MM.1S (cell line): ENCODE data around the gene RNGTT.

ENCODE experiments used
- DNase-seq: peaks from one replicate; pipeline ENCODE4 v3.0.0-alpha.2; 2015
- H2AFZ ChIP-seq: fragments of 300-600 bp; sonication (generic); 2 replicates; pipeline ENCODE4 v1.6.0; 2016; ENCODE audit warnings: antibody characterized with exemption, low read length
- H3F3A ChIP-seq: fragments of 300-600 bp; sonication (generic); 2 replicates; pipeline ENCODE4 v1.6.1; 2016; ENCODE audit warnings: mild to moderate bottlenecking, antibody characterized with exemption, low read length, moderate library complexity, mixed read lengths; ENCODE audit not compliant: insufficient read depth
- H3K27ac ChIP-seq: fragments of 300-600 bp; sonication (generic); 2 replicates; pipeline ENCODE4 v1.5.1; 2016; ENCODE audit warnings: mild to moderate bottlenecking, low read length
- H3K27me3 ChIP-seq: fragments of 300-600 bp; sonication (generic); replicated peaks from 2 replicates; pipeline ENCODE4 v1.6.0; 2016; ENCODE audit warnings: low read length; ENCODE audit not compliant: insufficient read depth
- H3K36me3 ChIP-seq: fragments of 300-600 bp; sonication (generic); replicated peaks from 2 replicates; pipeline ENCODE4 v1.6.1; 2016; ENCODE audit warnings: mild to moderate bottlenecking, low read length, mixed read lengths; ENCODE audit not compliant: insufficient read depth
- H3K4me1 ChIP-seq: fragments of 300-600 bp; sonication (generic); 2 replicates; pipeline ENCODE4 v1.6.1; 2016; ENCODE audit warnings: low read length, mixed read lengths
- H3K4me2 ChIP-seq: fragments of 300-600 bp; sonication (generic); 2 replicates; pipeline ENCODE4 v1.6.0; 2016; ENCODE audit warnings: low read depth, low read length
- H3K4me3 ChIP-seq: fragments of 300-600 bp; sonication (generic); 2 replicates; pipeline ENCODE4 v1.5.1; 2016; ENCODE audit warnings: low read length, mixed read lengths
- H3K79me2 ChIP-seq: fragments of 300-600 bp; sonication (generic); 2 replicates; pipeline ENCODE4 v1.6.1; 2016; ENCODE audit warnings: mixed run types, low read length, mixed read lengths
- H3K9ac ChIP-seq: fragments of 300-600 bp; sonication (generic); 2 replicates; pipeline ENCODE4 v1.6.1; 2016; ENCODE audit warnings: low read length, mixed read lengths
- H3K9me2 ChIP-seq: fragments of 300-600 bp; sonication (generic); replicated peaks from 2 replicates; pipeline ENCODE4 v1.6.1; 2016; ENCODE audit warnings: mild to moderate bottlenecking, low read length, mixed read lengths; ENCODE audit not compliant: insufficient read depth
- H3K9me3 ChIP-seq: fragments of 300-600 bp; sonication (generic); replicated peaks from 2 replicates; pipeline ENCODE4 v1.6.1; 2016; ENCODE audit warnings: mild to moderate bottlenecking, low read length, mixed read lengths; ENCODE audit not compliant: insufficient read depth
- H4K20me1 ChIP-seq: fragments of 300-600 bp; sonication (generic); 2 replicates; pipeline ENCODE4 v1.6.1; 2016; ENCODE audit warnings: mild to moderate bottlenecking, low read length, moderate library complexity, mixed read lengths; ENCODE audit not compliant: insufficient read depth
- CTCF ChIP-seq: fragments of 300-600 bp; sonication (generic); IDR thresholded peaks from 2 replicates; pipeline ENCODE4 v1.5.1; 2016; ENCODE audit warnings: antibody characterized with exemption, low read length, mixed read lengths
- EZH2 ChIP-seq: fragments of 300-600 bp; sonication (generic); optimal IDR thresholded peaks from 2 replicates; pipeline ENCODE3; 2017; ENCODE audit warnings: low read depth, mild to moderate bottlenecking, antibody characterized with exemption, low read length, mixed read lengths
- EZH2phosphoT487 ChIP-seq: fragments of 300-600 bp; sonication (generic); IDR thresholded peaks from 2 replicates; pipeline ENCODE4 v1.6.1; 2018; ENCODE audit warnings: antibody characterized with exemption, low read length

RNGTT gene

DNA sequence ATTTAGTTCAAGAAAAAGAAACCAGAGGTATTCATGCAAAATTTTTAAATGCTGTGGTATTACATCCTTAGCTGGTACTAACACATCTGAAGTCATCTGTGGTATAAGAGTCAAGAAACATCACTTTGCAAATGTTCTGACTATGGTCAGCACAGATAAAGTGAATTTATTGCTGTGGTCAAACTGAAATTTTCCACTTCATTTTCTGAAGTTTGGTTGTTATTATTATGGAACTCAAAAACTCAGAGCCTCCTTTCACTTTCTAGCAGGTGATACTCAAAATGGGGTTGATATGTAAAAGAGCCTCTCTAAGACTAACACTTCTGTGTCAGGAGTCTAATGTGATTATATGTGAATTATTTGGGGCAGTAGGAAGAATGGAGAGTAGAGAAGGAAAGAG is 257.8 kb downstream of the RNGTT start:
- no peaks in the 10 kb centered on the region for H3K79me2 ChIP-seq
- no peak overlapping the region for H3K4me3 ChIP-seq
- 0 out of 2 replicates have a peak, but pooled peaks cover 4% of the 10 kb centered on the region for H3K4me1 ChIP-seq
- H3F3A ChIP-seq = no peaks in the 10 kb centered on the region; the same call in 1 of the 2 replicates
- H4K20me1 ChIP-seq = no peaks in the 10 kb centered on the region
- no peaks in the 10 kb centered on the region for H3K36me3 ChIP-seq
- TF ChIP-seq CTCF (no peak), EZH2 (no peak), EZH2phosphoT487 (no peak)
- peak; percentile 26 for DNase-seq
- no peaks in the 10 kb centered on the region for H3K27me3 ChIP-seq
- H3K9me3 ChIP-seq = no peaks in the 10 kb centered on the region
- H3K27ac ChIP-seq = no peak overlapping the region
- no peak overlapping the region for H3K4me2 ChIP-seq
- H2AFZ ChIP-seq = no peak overlapping the region
- H3K9ac ChIP-seq = no peak overlapping the region
- H3K9me2 ChIP-seq = no peaks in the 10 kb centered on the region

DNA sequence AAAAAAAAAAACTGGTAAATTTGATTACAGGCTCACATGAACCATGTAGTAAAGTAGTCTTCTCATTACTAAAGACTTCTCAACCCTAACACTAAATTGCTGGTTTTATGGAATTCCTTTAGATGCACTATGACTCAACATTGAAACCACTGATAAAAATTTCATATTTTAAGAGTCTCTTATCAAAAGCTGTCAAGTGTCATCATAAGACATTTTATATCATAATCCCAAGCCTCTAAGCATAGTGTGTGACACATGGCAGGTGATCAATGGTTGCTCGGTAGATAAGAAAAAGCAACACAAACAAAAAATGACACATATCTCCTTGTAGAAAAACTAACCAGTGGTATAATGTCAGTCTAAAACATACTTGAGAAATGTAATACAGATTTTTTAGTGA is 258.4 kb downstream of the RNGTT start:
- TF ChIP-seq EZH2phosphoT487 (no peak), EZH2 (no peak), CTCF (no peak)
- Histone ChIP-seq H3K4me1 (0 out of 2 replicates have a peak, but pooled peaks cover 4% of the 10 kb centered on the region), H3K79me2 (no peaks in the 10 kb centered on the region), H3K9ac (no peak overlapping the region), H3K27ac (no peak overlapping the region), H4K20me1 (no peaks in the 10 kb centered on the region), H3K9me2 (no peaks in the 10 kb centered on the region), H2AFZ (no peak overlapping the region), H3K9me3 (no peaks in the 10 kb centered on the region), H3K36me3 (no peaks in the 10 kb centered on the region), H3K4me3 (no peak overlapping the region), H3F3A (no peaks in the 10 kb centered on the region; the same call in 1 of the 2 replicates), H3K4me2 (no peak overlapping the region), H3K27me3 (no peaks in the 10 kb centered on the region)
- DNase-seq = no peak

DNA sequence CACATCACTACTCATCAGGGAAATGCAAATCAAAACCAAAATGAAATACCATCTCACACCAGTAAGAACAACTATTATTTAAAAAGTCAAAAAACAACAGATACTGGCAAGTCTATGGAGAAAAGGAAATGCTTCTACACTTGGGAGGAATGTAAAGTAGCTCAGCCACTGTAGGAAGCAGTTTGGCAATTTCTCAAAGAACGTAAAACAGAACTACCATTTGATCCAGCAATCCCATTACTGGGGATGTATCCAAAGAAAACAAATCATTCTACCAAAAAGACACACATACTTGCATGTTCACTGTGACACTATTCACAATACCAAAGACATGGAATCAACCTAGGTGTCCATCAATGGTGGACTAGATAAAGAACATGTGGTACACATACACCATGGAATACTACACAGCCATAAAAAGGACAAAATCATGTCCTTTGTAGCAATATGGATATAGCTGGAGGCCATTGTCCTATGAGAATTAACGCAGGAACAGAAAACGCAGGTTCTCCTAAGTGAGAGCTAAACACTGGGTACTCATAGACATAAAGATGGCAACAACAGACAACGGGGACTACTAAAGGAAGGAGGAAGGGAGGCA is 260.4 kb downstream of the RNGTT start:
- no peak for DNase-seq

More for the DNA sequence above, 260.4 kb downstream of the RNGTT start:
- TF ChIP-seq EZH2phosphoT487 (no peak), EZH2 (no peak), CTCF (no peak)
- no peak overlapping the region for H3K4me2 ChIP-seq
- H3K9ac ChIP-seq = no peak overlapping the region
- no peaks in the 10 kb centered on the region for H4K20me1 ChIP-seq
- no peak overlapping the region for H2AFZ ChIP-seq
- no peak overlapping the region for H3K4me3 ChIP-seq
- no peaks in the 10 kb centered on the region for H3K9me2 ChIP-seq
- no peaks in the 10 kb centered on the region for H3K36me3 ChIP-seq
- no peak overlapping the region for H3K27ac ChIP-seq
- no peaks in the 10 kb centered on the region for H3K27me3 ChIP-seq
- 0 out of 2 replicates have a peak, but pooled peaks cover 4% of the 10 kb centered on the region for H3K4me1 ChIP-seq
- H3K9me3 ChIP-seq = no peaks in the 10 kb centered on the region
- no peaks in the 10 kb centered on the region for H3K79me2 ChIP-seq
- H3F3A ChIP-seq = no peaks in the 10 kb centered on the region; the same call in 1 of the 2 replicates
